Kidney (tissue), 14 donors: ENCODE measurements around the gene MYLK3. TPM values are rescaled to one million over a fixed set of nuclear protein-coding genes. Genes with fewer than 3 reads are reported as not detected.

ENCODE experiments used
- DNase-seq, 5 donors: peaks; one replicate each; pipeline ENCODE4 v3.0.0-alpha.2; 2013 to 2020
- FAIRE-seq: peaks from 2 replicates; lab custom pipeline; 2012; peaks lifted over from hg19 to GRCh38; lab: Jason Lieb, UNC
- H3K27ac ChIP-seq, 2 donors: one replicate each; pipeline ENCODE4 v1.7.0; 2013; ENCODE audit warnings: low read depth in 2 of 2, low read length in 2 of 2, inconsistent platforms in 1 of 2
- H3K27me3 ChIP-seq: one replicate; pipeline ENCODE4 v1.7.1; 2013; ENCODE audit warnings: low read length, inconsistent platforms; ENCODE audit not compliant: control insufficient read depth, insufficient read depth
- H3K36me3 ChIP-seq, 3 donors: one replicate each; pipeline versions ENCODE4 v1.7.0 to v1.7.1; 2013; ENCODE audit warnings: low read length in 3 of 3, control low read depth in 1 of 3, inconsistent platforms in 1 of 3; ENCODE audit not compliant: insufficient read depth in 3 of 3, control insufficient read depth in 2 of 3
- H3K4me1 ChIP-seq, 3 donors: one replicate each; pipeline versions ENCODE4 v1.7.0 to v1.7.1; 2013; ENCODE audit warnings: low read length in 3 of 3, inconsistent platforms in 1 of 3, low read depth in 1 of 3; ENCODE audit not compliant: control insufficient read depth in 2 of 3, insufficient read depth in 2 of 3
- H3K4me3 ChIP-seq, 3 donors: one replicate each; pipeline versions ENCODE4 v1.7.0 to v1.8.1; 2013; ENCODE audit warnings: low read length in 3 of 3, control low read depth in 1 of 3, inconsistent platforms in 1 of 3
- H3K9ac ChIP-seq, 3 donors: one replicate each; pipeline versions ENCODE4 v1.7.0 to v1.7.1; 2013; ENCODE audit warnings: low read length in 3 of 3, control low read depth in 1 of 3, inconsistent platforms in 1 of 3
- H3K9me3 ChIP-seq, 3 donors: one replicate each; pipeline versions ENCODE4 v1.7.0 to v1.7.1; 2013; ENCODE audit warnings: low read length in 3 of 3, control low read depth in 1 of 3, inconsistent platforms in 1 of 3; ENCODE audit not compliant: control insufficient read depth in 2 of 3, insufficient read depth in 1 of 3
- CTCF ChIP-seq: IDR thresholded peaks from 3 replicates; pipeline ENCODE4 v1.5.1; 2012; ENCODE audit warnings: mild to moderate bottlenecking, moderate library complexity, borderline replicate concordance; ENCODE audit not compliant: insufficient read depth; ENCODE audit errors: extremely low read depth
- intact Hi-C: fragments of 100-400 bp; cut with DNase I; formaldehyde crosslinking; loops from one replicate; pipeline ENCODE4 v1.11.1; 2022
- polyA plus RNA-seq: library from polyadenylated mRNA; stranded (reverse); fragments of 350-450 nt; fragmentation: Illumina TruSeq; extraction: RNeasy Lipid Tissue Mini Kit (QIAGEN cat#74804); gene quantifications from one replicate; pipeline ENCODE4 v1.2.3, GENCODE V29; 2014; ENCODE audit warnings: low read depth, low replicate concordance; ENCODE audit not compliant: insufficient read depth
- total RNA-seq: library from RNA; stranded (reverse); fragmentation: NEBNext Ultra II Directional; extraction: Animal tissue kit (Norgen Biotek cat#: 25700); gene quantifications from one replicate; pipeline ENCODE4 v1.2.1, GENCODE V29; 2021
- donor health status: control.
- donor health status: control.
- donor health status: control.
- donor health status: control.
- donor health status: control.
- donor health status: DM: yes; HTN: yes; CAD: no.
- donor health status: Normal renal cell carcinoma (clear cell type).

Gene MYLK3
- total and polyA plus RNA-seq, 2 donors from 2014 or later: 0.31 to 1.5 TPM

- Histone ChIP-seq H3K27ac (no peak overlapping the region), H3K9ac (no peak overlapping the region)
Observed at GRCh38 chr16:46718214-46718613, 29.9 kb downstream of the MYLK3 start.

DNA sequence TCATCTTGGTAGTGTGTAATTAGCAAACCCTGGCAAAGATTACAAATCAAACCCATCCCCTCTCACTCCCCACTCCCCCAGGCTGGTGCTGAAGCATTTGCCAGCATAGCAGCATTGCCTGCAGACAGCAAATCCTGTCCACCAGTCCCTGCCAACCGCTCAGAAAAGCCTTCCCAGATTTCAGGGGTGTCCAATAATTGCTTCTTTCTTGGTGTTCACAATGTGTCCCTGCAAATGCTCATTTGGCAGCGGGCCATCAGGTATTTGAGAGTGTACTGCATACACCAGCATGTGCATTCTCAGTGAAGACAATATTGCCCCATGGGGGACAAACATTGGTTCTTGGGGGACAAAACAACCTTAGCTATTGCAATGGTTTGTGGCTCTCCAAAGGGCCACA lies 30.5 kb downstream of the MYLK3 start:
- H3K9me3 ChIP-seq: no peaks in the 10 kb centered on the region
- no peak for FAIRE-seq
- DNase-seq: no peak

More at GRCh38 chr16:46718214-46718613, 29.9 kb downstream of the MYLK3 start:
- TF ChIP-seq CTCF: no peak
- no peaks in the 10 kb centered on the region for H3K9me3 ChIP-seq
- H3K4me3 ChIP-seq: no peak overlapping the region
- H3K4me1 ChIP-seq: no peaks in the 10 kb centered on the region
- intact Hi-C loops: no loop called here
- DNase-seq (no peak), FAIRE-seq (no peak)
- H3K36me3 ChIP-seq: no peaks in the 10 kb centered on the region
- no peaks in the 10 kb centered on the region for H3K27me3 ChIP-seq

GRCh38 chr16:46715769-46716305 lies 32.3 kb downstream of the MYLK3 start:
- Histone ChIP-seq H3K4me3 (no peak overlapping the region), H3K36me3 (no peaks in the 10 kb centered on the region), H3K4me1 (no peaks in the 10 kb centered on the region), H3K9ac (no peak overlapping the region), H3K27ac (no peak overlapping the region), H3K9me3 (no peaks in the 10 kb centered on the region), H3K27me3 (no peaks in the 10 kb centered on the region)
- DNase-seq: no peak
- intact Hi-C loops: no loop called here
- TF ChIP-seq CTCF: no peak
- no peak for FAIRE-seq

More for the DNA sequence above, 30.5 kb downstream of the MYLK3 start:
- no peak overlapping the region for H3K27ac ChIP-seq
- H3K36me3 ChIP-seq: no peaks in the 10 kb centered on the region
- no peaks in the 10 kb centered on the region for H3K4me1 ChIP-seq
- H3K27me3 ChIP-seq: no peaks in the 10 kb centered on the region
- no peak overlapping the region for H3K9ac ChIP-seq
- no peak overlapping the region for H3K4me3 ChIP-seq
- intact Hi-C loops: no loop called here
- TF ChIP-seq CTCF: no peak
